NCI-H2081 (cell line): ENCODE measurements around the gene MCTP1.

Source experiments
- DNase-seq, 2 experiments: peaks; one replicate each; lab custom pipeline; 2025; lab: John Stamatoyannopoulos, UW

MCTP1 gene

DNA sequence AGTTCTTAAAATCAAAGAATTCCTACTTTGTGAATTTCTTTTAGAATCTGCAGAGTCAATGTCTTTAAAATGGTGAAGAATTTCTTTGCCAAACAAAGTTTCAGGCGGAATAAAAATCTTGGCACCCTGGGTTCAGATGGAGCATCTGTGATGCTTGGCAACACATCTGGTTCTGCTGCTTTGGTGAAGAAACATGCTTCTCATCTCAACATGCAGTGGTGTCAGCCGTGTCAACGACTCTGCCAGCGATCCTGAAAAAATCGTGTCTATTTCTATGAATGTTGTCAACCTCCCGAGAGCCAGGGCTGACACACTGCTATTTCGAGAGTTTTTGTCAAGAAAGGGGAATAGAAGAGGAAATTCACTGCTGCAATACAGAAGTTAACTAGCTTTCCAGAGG lies 514.9 kb downstream of the MCTP1 start:
- no peak for DNase-seq

DNA sequence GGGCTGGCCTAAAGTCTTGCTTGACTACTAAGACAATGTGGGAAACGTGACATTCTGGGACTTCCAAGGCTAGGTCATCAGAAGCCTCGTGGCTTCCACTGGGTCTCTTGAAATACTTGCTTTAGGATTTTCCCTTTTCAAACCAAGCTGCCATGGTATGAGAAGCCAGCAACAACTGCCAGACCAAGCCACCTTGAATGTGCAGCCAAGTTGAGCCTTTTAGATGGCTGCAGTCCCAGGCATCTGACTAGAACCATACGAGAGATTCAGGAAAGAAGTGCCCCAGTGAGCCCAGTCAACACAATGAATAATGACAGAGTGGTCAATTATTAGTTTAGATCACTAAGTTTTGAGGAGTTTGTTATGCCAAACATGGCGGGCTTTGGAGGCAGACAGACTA lies 523.1 kb downstream of the MCTP1 start:
- DNase-seq: no peak

DNA sequence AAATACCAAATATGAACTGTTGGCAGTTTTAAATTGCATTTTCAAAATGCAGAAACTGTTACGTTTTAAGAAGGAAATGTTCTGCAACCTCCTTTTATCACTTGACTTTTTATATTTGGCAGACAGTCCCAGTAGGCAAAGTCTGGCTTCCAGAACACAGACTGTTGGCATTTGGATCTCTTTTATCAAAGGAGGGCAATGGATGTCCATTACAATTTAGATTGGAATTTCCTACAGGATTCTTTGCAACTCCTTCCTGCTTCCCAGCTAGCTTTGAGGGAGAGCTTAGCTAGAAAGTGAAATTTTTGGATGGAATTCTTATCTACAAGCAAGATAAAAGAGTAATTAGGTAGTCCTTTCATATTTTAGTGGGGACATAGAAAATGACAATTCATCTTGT lies 523.8 kb downstream of the MCTP1 start:
- DNase-seq: no peak

GRCh38 chr5:94759961-94760360 lies 524.9 kb downstream of the MCTP1 start:
- no peak for DNase-seq

GRCh38 chr5:94759022-94759421 lies 525.9 kb downstream of the MCTP1 start:
- DNase-seq: no peak

- DNase-seq: no peak
Observed at GRCh38 chr5:94754824-94755223, 530.1 kb downstream of the MCTP1 start.

DNA sequence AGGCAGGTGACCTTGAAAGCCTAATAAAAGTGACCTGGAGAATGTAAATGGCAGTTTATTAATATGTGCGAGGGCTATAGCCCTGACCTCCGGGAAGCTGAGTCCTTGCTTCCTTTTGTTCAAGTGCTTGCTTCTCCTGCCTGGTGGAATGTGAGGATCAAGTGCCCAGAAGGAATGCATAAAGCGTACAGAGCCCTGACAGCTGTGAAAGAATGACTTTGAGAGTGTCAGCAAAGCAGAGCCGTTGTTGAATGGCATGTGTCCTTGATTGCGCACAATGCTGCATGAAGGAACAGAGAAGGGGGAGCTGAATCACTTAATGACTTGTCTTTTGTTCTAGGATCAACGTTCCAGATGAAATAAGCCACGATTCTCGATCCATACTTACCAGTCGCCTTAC lies 533.4 kb downstream of the MCTP1 start:
- no peak for DNase-seq

DNA sequence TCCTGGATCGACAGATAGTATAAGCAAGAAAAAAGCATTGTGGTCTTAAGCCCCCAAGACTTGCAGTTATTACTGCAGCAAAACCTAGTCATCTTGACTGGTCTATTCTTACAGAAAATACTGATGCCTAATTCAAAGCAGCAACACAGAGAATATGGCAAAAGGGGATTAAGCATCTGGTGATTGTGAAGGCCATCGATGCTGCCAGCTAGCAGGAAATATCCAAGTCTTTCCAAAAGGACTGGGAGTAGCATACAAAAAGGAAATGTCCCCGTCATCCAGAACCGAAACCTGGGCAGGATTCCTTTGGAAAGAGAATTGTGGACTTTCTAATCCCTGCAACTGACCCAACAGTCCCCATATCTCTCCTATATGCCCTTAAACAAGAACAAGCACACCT lies 534.2 kb downstream of the MCTP1 start:
- no peak for DNase-seq

DNA sequence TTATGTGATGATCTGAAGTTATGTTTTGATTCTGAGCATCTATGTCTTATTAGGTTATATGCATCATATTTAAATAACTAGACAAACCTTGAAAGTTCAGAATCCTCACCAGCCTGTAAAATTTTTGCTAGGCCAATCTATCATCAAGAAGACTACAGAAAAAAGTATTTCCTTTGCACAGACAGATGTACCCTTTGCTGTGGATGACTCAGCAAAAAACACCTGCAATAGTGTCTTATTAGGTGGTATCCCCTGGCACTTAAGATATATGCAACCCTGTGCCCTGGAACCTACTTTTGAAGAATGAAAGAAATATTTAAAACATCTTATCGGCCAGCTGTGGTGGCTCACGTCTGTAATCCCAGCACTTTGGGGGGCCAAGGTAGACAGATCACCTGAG lies 535.9 kb downstream of the MCTP1 start:
- no peak for DNase-seq

- no peak for DNase-seq
Observed at GRCh38 chr5:94748212-94748611, 536.7 kb downstream of the MCTP1 start.

DNA sequence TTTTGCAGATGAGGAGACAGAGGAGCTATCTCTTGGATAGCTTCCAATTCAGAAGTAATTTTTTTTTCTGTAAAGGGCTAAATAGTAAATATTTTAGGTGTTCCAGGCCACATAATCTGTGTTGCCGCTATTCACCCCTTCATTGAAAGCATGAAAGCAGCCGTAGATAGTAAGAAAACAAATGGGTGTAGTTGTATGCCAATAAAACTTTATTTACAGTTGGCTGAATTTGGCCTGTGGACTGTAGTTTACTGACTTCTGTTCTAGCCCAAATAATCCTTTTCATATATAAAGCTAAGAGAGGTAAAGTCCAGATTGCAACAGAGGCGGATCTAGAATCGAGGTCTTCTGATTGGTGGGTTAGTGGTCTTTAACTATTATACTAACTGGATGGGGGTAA lies 537.5 kb downstream of the MCTP1 start:
- DNase-seq: no peak

DNA sequence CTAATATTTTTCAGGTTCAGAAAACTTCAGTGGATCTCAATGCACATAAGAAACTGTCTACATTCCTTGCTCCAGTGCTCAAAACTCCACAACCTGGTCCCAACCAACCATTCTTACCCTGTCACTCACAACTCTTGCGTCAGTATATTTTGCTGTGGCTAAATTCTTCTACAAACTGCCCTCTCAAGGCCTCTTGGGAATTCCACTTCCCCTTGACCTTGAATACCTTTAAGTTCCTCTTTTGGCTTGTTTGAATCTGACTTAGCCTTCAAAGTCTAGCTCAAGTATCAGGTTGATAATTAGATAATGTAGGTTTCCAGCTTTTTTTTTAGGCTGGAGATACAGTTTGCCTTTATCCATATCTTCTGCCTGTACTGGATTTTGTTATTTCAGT lies 538.2 kb downstream of the MCTP1 start:
- DNase-seq: no peak

DNA sequence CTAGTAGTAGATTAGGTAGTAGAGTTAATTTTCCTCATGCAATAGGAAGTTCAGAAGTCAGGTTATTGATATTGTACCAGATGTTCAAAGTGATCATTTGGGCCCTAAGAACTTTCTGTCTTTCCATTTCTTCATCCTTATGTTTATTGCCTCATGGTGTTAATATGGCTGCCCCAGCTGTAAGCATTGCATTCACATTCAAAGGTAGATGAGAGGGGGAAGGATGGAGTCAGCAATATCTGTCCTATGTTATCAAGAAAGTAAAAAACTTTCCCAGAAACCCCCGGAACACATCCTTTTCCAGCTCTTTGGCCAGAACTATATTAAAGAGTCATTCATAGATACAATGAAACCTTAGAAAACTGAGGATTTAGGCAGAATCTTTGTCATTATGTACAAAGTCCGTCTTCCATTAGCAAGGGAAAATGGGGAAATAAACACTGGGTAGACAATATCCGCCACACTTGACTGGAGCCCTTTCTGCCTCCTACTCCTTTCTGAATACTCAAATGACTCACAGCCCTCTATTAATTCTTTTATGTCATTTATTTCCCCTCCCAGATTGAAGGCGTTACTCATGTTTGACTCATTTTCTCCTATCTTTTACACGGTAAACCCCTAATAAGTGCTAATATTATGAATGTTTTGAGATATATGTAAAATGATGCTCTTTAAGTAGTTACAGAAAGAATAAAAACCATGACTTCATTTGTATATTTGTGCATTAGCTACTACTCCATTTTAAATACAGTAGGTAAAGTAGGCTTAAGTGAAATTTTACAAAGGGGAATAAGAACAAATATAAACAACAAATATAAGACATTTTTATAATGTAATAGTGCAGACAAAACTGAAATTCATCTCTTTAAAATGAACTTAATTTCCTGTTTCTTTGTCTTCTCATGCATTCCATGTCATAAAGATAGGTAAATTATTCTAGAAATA lies 538.8 kb downstream of the MCTP1 start:
- no peak for DNase-seq

GRCh38 chr5:94744906-94745305 lies 540.0 kb downstream of the MCTP1 start:
- no peak for DNase-seq

GRCh38 chr5:94742852-94743251 lies 542.0 kb downstream of the MCTP1 start:
- no peak for DNase-seq

DNA sequence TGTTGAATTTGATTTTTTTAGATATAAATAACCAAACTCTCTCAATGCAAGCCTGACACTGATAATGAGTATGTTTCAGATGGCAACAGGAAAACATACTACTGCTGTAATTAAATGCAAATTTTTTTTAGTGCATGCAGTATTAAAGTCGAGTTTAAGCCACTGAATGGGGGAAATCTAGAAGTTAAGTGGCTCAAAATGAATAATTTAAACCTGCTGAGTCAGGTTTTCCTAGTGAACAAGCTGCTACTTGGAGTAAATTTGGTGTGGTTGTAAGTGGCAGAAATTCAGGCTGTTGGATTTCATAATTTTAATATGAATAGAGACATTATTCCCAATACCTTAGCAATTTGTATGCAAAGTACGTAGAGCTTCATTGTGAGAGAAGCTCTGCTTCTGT lies 544.6 kb downstream of the MCTP1 start:
- no peak for DNase-seq

DNA sequence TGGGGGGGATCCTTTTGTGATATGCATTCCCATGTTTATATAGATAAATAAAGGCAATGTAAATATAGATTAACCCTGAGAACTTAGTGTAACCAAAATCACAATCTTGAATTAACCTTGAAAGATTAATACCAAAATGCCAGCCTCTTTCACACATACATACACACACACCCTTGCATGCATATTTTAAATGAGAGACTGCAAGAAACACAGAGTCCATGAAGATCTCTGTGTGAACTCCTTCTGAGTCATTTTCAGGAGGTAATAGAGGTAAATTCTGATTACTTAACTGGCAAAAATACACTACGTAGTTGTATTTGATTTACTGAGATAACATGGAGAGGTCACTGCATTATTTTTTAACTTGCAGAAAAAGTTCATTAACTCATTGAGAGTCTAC lies 548.4 kb downstream of the MCTP1 start:
- DNase-seq: no peak

DNA sequence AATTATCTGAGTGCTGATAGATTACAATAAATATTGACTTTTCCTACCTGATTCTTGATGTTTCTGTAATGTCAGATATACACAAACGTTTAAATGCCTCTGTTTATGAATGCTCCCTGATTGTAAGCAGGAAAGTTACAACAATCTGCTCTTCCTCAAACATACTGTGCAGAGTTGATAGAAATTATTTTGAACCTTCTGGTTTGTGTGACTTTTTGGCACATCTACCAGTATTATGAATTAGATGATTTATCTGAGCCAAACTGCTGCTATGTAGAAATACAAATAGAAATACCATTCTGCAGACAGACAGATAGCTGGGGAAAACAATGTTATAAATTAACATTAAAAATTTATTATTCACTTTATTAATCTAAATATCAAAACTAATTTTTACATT lies 553.4 kb downstream of the MCTP1 start:
- no peak for DNase-seq

DNA sequence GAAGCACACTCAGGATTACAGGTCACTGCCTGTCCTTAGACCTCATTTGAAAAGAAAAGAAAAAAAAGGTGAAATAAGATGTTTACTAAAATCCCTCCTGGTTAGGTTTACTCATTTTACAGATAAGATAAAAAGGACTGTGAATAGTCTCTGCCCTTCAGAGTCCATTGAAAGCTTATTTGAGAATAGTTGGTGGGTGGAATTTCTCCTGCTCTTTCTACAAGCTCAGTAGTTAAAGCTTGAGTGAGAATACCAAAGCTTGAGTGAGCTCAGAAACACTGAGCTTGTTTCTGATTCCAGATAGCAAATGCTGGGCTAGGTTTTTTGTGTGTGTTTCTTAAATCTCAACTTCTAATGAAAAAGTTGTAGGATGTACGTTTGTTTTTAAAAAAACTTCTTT lies 559.8 kb downstream of the MCTP1 start:
- no peak for DNase-seq

- DNase-seq: no peak
Observed at GRCh38 chr5:94715768-94716167, 569.1 kb downstream of the MCTP1 start.

GRCh38 chr5:94711785-94712184 lies 573.1 kb downstream of the MCTP1 start:
- DNase-seq: no peak

DNA sequence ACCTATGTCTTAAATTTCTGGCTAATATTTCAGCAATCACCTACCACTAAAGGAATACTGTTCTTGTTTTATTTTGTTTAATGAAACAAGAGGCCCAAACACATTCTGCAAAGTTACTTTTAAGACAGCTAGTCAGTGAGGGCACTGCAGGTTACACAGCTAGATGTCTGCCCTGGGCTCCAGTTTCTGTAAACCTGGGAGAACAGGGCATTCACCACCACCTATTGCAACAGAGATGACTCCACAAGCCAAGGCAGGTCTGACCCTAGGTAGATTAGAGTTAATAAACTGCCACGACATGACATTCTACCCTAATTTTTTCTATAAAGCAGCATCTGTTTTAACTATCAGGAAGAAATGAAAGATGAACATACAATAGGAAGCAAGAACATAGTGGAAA lies 575.6 kb downstream of the MCTP1 start:
- no peak for DNase-seq

- peak in 1 of 2 experiments; percentile 2 for DNase-seq
Observed at GRCh38 chr5:94707359-94707758, 577.5 kb downstream of the MCTP1 start.

DNA sequence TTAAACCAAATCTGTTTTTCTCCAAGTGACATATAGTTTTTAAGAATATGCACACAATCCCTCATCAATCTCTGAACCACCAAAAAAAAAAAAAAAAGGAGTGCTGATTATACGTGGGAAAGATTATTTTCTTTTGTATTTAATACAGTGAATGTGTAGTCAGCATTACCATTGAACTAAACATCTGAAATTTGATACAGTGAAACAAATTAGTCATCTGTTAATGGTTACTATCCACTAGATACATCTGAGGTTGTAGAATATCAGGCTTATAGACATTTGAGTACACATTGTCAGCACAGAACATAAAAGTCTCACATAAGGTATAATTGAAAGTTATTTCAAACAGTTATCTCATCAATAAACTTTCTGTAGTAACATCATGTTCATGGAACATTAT lies 579.5 kb downstream of the MCTP1 start:
- DNase-seq: no peak
